ENCODE data around the gene KCNQ1.

Gene KCNQ1, protein sequence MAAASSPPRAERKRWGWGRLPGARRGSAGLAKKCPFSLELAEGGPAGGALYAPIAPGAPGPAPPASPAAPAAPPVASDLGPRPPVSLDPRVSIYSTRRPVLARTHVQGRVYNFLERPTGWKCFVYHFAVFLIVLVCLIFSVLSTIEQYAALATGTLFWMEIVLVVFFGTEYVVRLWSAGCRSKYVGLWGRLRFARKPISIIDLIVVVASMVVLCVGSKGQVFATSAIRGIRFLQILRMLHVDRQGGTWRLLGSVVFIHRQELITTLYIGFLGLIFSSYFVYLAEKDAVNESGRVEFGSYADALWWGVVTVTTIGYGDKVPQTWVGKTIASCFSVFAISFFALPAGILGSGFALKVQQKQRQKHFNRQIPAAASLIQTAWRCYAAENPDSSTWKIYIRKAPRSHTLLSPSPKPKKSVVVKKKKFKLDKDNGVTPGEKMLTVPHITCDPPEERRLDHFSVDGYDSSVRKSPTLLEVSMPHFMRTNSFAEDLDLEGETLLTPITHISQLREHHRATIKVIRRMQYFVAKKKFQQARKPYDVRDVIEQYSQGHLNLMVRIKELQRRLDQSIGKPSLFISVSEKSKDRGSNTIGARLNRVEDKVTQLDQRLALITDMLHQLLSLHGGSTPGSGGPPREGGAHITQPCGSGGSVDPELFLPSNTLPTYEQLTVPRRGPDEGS

DNA sequence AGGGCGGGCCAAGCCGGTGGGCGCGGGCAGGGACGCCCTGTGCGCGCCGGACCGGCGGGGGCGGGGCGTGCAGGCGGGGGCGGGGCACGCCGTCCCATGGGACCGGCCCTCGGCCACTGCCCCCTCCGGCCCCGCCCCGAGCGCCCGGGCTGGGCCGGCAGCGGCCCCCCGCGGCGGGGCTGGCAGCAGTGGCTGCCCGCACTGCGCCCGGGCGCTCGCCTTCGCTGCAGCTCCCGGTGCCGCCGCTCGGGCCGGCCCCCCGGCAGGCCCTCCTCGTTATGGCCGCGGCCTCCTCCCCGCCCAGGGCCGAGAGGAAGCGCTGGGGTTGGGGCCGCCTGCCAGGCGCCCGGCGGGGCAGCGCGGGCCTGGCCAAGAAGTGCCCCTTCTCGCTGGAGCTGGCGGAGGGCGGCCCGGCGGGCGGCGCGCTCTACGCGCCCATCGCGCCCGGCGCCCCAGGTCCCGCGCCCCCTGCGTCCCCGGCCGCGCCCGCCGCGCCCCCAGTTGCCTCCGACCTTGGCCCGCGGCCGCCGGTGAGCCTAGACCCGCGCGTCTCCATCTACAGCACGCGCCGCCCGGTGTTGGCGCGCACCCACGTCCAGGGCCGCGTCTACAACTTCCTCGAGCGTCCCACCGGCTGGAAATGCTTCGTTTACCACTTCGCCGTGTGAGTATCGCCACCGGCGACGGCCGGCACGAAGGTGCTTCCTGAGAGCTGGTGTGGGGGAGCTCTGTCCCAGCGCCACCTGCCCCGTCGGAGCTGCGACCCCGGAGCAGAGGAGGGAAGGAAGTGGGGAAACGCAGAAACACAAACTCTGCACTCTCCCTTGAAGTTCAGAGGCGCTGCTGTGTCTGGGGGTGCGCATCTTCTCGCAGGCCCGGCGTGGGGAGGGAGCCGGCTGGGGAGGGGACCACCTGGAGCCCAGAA lies at the start of gene KCNQ1:
Gene KCNQ1, plus strand, starts transcription at position 188 of the 925 bp plus-strand sequence. Its CDS starts 91 bp downstream, at position 279.
- DNase-seq (ENCODE audit: low read depth in 2 of 2) = peak in 1 of 2 donors; percentile 58

DNA sequence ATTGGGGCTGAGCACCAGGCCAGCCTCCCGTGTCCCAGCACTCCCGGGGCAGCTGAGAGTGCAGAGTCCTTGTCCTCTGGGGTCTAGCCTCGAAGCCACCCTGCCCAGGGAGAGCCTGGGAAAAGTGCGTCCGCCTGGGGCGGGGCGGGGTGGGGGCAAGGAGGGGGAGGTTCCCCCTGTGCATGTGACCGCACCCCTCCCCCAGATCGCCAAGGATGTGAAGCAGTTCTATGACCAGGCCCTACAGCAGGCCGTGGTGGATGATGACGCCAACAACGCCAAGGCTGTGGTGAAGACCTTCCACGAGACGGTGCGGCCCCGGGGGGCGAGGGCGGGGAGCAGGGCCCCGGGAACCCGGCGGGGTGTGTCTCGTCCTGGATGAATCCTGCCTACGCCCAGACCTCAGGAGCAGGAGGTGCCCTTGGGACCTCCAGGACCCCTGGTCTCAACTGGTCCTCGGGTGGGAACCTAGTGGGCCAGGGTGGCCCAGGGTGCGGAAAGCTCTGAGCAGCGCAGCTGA lies 49.5 kb upstream of the KCNQ1 start:
- DNase-seq (ENCODE audit: low read depth in 2 of 2) = no peak

DNA sequence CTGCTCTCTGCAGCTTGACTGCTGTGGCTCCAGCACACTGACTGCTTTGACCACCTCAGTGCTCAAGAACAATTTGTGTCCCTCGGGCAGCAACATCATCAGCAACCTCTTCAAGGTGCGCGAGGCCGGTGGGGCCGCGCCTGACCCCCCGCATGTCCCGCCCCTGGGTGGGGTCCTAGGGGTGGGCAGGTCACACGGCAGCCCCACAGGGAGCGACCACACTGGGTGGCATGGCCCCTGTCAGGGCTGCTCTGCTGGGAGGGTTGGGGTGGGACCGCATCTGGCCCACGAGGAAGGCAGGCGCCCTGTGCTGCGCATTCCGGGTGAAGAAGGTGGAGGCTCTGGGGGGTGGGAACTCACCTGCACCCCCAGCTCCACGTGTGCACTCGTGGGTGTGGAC lies 49.0 kb upstream of the KCNQ1 start:
- DNase-seq (ENCODE audit: low read depth in 2 of 2) = no peak

DNA sequence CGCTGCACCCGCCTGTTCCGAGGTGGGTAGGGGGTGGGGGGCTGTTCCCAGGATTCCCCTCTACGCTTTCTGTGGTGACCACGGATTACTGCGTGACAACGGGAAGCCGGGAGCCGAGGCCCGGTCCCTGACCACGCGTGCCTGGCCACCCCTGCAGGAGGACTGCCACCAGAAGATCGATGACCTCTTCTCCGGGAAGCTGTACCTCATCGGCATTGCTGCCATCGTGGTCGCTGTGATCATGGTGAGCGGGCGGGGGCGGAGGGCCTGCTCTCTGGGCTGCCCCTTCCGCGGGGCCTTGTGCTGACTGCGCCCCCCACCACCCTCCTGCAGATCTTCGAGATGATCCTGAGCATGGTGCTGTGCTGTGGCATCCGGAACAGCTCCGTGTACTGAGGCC lies 48.3 kb upstream of the KCNQ1 start:
- DNase-seq (ENCODE audit: low read depth in 2 of 2) = no peak

DNA sequence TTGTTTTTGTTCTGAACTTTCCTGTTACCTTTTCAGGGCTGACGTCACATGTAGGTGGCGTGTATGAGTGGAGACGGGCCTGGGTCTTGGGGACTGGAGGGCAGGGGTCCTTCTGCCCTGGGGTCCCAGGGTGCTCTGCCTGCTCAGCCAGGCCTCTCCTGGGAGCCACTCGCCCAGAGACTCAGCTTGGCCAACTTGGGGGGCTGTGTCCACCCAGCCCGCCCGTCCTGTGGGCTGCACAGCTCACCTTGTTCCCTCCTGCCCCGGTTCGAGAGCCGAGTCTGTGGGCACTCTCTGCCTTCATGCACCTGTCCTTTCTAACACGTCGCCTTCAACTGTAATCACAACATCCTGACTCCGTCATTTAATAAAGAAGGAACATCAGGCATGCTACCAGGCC lies 47.8 kb upstream of the KCNQ1 start:
- DNase-seq (ENCODE audit: low read depth in 2 of 2) = no peak

DNA sequence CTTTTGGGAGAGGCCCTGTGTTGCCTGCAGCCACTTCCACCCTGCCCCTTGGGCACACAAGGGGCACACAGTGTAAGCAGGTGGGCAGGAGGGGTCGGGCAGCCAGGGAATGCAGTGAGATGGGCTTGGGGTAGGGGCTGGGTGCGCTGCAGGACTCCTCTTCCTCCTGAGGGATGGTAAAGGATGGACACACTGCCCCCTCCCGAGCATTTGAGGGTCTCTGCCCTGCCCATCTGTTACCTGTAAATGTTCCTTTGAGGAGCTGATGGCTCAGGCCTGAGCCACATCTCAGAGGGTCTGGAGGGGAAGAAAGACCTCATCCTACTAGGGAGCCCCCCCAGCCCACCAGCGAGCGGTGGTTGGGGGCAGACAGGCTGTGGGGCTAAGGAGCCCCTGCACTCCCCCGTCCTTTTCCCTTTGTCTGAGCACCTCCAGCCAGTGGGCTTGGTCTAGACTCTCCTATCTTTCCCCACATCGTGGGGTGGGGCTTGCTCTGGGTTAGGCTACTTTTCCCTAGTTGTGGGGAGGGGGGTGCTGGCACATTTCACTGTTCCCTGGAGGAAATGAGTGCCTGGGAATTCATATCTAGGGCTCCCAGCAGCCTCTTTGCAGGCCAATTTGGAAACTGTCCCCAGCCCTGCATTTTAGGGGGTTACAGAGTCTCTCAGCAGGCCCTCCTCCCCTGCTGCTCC lies 46.0 kb upstream of the KCNQ1 start:
- DNase-seq (ENCODE audit: low read depth in 2 of 2) = no peak

DNA sequence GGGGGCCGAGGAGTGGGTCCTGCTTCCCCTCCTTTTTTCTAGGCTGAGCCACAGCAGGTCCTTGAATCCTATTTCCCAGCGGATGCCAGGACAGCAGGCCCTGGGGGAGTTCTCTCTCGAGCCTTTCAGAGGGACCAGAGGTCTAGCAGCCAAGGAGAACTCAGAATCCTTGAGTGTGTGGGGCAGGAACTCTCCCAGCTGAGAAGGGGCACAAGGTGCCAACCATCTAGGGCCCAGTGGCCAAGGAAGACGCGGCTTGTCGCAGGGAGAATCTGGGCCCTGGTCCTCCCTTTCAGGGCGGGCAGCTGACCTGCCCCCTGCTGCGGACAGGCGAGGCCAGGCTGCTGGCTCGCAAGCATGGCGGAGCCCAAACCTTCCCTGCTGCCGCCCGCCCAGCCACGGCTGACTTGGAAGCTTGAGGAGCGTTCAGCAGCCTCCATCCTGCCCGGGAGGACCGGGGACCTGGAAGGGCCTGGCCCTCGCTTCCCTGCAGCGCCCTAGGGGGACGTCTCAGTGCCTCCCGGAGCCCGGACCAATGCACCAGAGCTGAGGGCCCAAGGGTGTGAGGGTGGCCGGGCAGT lies 45.2 kb upstream of the KCNQ1 start:
- DNase-seq (ENCODE audit: low read depth in 2 of 2) = no peak

DNA sequence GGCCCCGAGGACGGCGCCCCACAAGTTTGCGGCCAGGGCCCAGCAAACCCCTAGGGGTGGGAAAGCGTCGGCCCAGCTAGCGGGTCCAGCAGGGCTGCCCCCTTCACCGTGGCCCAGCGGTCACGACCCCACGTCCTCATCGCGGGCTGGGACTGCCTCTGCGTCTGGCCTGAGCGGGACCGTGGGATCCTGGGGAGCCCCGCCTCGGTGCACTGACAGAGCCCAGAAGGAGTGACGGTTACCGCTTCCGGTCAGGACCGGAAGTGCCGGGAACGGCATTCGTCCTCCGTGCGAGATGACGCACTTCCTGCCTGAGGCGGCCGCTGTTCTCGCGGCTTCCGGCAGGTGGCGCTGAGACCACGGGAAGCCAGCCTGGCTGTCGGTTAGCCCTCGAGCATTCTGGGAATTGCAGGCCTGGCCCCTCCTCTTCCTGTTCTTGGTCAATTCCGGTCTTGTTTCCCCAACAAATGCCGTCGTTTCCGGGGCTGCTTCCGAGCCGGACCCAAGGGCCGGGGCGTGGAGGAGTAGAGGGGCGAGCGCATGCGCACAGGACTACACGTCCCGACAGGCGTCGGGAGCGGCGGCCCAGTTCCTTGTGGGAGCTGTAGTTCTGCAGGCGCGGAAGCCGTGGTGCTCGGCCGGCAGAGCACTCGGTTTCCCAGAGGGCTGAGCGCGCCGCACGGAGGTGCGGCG lies 44.6 kb upstream of the KCNQ1 start, which contains the start of gene TSSC4:
Gene TSSC4, plus strand, starts transcription at position 682 of the 693 bp plus-strand sequence. CDS start 1,884 bp downstream, outside the sequence.
- DNase-seq (ENCODE audit: low read depth in 2 of 2) = peak; percentile 94 to 98

DNA sequence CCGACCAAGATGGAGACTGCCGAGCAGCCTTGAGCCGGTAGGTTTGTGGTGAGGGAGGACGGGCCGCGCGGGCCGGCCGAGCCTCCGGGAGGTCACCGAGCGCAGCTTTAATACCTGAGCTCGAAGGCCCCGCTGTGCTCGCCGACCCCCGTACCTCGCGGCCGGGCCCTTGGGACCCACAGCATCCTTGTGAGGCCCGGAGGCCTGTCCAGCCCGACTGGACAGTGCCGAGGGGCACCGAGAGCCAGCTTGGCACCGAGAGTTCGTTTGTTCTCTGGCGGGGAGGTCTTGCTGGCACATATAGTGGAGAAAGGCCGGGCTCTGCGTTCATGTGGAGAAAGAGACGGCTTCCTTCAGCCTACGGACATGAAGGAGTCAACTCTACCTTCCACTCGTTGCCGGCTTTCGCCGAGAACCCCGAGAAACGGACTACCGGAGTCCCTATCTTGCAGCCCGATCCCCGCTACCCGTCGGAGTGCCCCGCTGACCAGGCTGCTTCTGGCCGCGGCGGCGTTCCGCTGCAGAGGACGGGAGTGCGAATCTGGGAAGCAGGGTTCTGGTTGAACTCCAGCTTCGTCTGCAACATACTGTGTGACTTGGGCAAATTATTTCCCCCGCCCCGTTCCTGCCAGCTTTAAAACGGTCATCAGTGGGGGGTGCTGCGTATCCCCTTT lies 43.9 kb upstream of the KCNQ1 start:
- no peak for DNase-seq (ENCODE audit: low read depth in 2 of 2)

DNA sequence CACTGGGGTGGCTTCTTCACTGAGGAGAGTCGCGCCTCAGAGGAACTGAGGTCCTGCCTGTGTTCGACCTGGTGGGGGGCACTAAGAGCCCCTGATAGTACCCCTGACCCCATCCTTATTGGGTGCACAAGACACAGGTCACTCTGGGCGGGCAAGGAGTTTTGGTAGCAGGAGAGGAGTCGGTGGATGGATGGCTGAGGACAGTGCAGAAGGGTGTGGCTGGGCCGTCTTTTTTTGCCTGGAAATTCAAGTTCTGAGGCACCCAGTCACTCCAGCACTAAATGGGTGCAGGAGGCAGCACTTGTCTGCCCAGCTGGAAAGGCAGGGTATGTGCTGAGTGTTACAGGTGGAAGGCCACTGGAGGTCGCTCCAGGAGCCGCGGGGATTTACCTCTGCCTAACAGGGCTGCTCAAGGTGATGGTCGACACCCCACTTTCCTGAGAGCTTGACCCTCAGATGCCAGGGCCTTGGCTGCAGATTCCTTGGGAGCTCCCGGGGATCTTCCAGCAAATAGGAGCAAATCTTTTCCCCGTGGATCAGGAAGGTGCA lies 43.3 kb upstream of the KCNQ1 start:
- DNase-seq (ENCODE audit: low read depth in 2 of 2) = no peak

DNA sequence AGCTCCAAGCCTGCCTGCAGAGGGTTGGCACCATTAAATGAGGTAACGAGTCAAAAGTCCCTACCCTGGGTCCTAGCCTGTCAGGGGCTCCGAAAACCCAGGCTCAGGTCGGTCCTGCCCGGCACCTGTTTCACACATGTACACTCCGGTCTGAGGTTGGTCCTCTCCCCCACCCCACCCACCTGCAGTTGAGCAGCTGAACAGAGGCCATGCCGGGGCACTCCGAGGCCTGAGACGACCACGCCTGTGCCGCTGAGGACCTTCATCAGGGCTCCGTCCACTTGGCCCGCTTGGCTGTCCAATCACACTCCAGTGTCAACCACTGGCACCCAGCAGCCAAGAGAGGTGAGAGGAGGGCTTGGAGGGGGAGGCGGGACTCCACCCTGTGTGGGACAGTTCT lies 42.7 kb upstream of the KCNQ1 start:
- DNase-seq (ENCODE audit: low read depth in 2 of 2) = no peak

DNA sequence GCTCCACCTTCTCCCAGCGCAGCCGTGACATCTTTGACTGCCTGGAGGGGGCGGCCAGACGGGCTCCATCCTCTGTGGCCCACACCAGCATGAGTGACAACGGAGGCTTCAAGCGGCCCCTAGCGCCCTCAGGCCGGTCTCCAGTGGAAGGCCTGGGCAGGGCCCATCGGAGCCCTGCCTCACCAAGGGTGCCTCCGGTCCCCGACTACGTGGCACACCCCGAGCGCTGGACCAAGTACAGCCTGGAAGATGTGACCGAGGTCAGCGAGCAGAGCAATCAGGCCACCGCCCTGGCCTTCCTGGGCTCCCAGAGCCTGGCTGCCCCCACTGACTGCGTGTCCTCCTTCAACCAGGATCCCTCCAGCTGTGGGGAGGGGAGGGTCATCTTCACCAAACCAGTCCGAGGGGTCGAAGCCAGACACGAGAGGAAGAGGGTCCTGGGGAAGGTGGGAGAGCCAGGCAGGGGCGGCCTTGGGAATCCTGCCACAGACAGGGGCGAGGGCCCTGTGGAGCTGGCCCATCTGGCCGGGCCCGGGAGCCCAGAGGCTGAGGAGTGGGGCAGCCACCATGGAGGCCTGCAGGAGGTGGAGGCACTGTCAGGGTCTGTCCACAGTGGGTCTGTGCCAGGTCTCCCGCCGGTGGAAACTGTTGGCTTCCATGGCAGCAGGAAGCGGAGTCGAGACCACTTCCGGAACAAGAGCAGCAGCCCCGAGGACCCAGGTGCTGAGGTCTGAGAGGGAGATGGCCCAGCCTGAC lies 41.7 kb upstream of the KCNQ1 start:
- DNase-seq (ENCODE audit: low read depth in 2 of 2) = no peak

DNA sequence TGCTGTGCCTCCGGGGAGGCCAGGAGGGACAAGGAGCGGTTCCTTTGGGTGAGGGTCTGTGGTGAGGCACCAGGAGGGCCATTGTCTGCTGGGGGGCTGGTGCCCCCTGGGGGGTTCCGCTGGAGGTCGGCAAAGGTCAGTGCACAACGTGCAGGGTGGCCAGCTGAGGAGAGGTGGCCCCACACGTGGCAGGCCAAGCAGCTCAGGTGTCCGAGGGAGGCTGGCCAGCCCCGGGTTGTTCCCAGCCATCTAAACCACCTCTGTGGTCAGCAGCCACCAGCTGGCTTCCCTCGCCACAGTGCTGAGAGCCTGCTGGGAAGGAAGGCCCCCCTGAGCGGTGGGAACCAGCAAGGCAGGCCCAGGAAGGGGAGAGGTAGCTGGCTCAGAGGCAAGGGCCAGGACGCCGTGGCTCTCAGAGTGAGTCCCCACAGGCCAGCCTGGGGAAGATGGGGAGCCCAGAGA lies 40.0 kb upstream of the KCNQ1 start:
- no peak for DNase-seq (ENCODE audit: low read depth in 2 of 2)

DNA sequence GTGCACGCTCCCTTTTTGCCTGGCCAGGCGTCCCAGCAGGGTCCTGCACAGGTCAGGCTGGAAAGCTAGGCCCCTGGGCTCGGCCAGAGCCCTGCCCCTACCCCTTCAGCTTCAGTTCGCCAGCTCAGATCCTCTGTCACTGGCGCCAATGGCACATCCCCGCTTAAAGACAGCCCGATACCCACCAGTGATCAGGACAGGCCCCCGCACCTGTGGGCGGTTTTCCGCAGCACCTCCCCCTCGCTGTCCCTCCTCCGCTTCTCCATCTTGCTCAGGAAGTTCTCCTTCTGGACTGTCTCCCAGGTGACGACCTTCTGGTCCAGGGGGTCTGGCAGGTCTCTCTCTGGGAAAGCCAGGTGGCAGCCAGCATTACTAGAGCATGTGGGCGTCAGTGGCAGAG lies 38.4 kb upstream of the KCNQ1 start:
- no peak for DNase-seq (ENCODE audit: low read depth in 2 of 2)

DNA sequence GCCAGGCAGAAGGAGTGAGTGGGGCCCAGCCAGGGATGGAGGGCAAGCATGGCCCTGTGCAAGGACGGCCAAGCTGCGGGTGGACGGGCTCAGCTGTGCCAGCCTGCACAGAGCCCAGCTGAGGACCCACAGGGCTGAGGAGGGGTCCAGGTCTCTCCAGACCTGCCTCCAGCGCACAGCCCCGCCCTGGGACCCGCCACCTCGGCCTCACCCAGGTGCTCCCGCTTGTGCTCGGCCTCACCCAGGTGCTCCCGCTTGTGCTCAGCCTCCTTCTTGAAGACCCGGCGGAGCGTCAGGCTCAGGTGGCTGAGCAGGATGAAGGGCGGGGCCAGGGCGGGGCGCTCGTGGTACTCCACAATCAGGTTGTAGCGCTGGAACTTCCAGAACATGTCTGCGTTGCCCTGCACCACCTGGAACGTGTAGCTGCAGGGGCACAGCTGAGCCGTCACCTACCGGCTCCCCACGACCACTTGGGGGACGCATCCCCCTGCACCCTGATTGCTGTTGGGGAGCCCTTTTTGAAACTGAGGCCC lies 37.9 kb upstream of the KCNQ1 start:
- DNase-seq (ENCODE audit: low read depth in 2 of 2) = no peak

DNA sequence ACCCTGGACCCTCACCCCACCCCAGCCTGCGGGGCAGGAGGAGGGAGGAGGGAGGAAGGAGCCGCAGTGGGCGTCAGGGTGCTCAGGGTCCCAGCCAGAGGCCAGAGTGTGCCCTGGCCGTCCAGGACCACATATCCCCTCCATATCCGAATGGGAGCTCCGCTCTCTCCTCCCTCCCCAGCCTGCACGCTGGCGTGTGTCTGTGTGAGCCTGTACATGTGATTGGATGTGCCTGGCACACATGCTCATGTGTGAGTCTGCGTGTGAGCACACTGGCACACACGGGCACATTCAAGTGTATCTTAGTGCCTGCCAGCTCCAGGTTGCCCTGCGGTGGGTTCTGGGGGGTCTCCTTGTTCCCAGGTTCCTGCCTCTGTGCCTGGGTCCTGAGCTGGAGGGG lies 36.1 kb upstream of the KCNQ1 start:
- DNase-seq (ENCODE audit: low read depth in 2 of 2) = no peak

DNA sequence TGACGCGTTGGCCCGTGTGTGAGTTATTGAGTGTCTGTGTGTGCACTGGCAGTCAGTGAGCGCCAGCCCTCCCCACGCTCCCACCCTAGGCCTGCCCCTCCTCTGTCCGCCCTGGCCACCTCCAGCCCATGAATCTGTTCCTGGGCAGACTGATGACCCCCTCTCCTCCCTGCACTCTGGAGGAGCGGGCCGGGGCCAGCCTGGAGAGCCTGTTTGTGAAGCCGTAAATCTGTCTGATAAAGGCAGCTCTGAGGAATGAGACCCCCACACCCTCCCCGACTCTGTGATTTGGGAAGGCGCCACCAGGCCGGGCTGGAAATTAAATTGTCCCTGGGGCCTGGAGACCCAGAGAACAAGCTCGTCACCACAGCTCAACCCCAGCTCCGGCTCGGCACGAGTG lies 35.7 kb upstream of the KCNQ1 start:
- DNase-seq (ENCODE audit: low read depth in 2 of 2) = no peak

Measured in activated CD4-positive, alpha-beta T cell treated with anti-CD3 and anti-CD28 coated beads for 24 hours (primary cell).